GM19455 (cell line): ENCODE data around the gene KSR2.
"Not testable (repeated sequence)": the region's sequence is repeated elsewhere in the genome, so short reads cannot be mapped to it uniquely, and the experiment has no call there.

Source experiments
- ATAC-seq: cut with Tn5 transposase; IDR thresholded peaks from one replicate; pipeline ENCODE4 v1.9.1; 2021; ENCODE audit not compliant: unreplicated experiment

Gene KSR2

DNA sequence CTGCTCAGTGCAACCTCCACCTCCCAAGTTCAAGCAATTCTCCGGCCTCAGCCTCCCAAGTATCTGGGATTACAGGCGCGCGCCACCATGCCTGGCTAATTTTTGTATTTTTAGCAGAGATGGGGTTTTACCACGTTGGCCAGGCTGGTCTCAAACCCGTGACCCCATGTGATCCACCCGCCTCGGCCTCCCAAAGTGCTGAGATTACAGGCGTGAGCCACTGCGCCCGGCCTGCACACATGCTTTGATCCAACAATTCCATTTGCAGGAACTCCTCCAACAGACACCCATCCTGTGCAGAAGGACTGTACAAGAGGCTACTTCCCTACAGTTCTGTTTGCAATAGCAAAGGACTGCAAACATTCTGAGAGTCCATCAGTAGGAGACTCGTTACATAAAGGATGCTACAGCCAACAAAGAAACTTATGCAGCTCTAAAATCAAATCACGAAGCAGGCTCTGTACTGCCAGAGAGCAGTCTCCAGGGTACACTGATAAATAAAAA is 108.0 kb downstream of the KSR2 start:
- ATAC-seq, result not testable (repeated sequence)

DNA sequence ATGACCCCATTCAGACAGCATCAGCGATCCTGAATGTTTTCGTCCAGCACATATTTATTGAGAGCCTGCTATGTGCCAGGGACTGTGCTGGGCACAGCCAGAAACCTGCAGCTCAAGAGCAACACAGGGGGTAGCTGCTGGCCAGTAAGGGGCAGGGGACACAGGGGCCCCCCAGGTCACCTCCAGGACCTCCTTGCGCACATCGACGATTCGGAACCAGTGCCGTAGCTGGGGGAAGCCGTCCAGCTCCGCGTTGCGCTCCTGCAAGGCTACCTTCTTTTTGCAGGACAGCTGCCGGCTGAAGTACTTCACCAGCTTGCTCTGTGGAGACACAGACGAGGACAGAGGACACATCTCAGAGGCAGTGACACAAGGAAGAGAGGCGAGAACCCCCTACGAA is 108.7 kb downstream of the KSR2 start:
- no peak for ATAC-seq

DNA sequence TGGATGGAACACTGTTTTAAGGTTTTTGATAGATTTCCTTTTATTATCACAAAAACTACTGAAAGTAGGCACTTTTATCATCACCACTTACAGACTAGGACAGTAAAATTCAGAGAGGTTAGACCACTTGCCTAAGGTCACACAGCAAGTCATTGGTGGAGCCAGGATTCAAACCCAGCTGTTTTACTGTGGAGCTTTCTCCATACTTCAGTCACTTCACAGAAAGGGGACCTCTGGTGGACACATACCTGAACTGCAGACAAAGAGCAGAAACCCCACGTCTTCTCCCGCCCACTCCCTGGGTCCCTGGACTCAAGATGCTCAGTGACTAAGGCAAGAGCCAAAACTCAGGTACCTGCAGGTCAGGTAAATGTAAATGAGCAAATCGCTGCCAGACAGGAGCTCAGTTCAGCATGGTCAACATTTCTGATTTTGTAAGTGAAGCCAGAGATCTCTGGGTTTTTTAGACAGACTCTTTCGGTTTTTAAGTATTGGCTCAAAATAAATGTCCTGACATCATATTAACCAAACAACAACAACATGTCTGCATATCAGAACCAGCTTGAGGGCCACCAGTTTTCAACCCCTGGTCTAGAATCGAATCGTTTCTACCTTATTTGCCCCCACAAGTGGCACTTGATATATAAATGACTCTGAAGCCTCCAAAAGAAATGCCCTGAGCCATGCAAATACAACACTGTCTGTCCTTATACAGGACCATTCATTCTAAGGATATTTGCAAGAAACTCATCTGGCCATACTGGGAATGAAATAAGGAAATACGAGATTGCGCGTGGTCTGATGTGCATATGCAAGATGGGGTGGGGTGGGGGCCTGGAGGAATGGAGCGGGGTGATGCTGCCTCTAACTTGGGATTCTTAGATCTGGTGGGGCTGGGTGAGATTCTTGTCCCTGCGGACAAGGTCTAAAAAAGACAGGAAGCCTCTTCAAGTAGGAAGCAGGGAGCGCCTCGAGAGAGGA is 110.9 kb downstream of the KSR2 start:
- ATAC-seq, result no peak

DNA sequence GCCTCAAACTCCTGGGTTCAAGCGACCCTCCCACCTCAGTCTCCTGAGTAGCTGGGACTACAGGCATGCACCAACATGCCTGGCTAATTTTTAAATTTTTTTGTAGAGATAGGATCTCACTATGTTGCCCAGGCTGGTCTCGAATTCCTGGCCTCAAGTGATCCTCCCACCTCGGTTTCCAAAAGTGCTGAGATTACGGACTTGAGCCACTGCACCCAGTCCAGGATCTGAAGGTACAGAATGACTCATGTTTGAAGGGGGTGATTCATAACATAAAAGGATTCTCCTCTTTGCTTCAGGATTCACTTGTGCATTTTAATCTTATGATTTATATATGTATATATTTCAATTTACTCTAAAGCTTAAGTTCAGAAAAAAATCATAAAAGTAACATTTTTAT is 111.7 kb downstream of the KSR2 start:
- not testable (repeated sequence) for ATAC-seq

GRCh38 chr12:117855165-117855564 is 113.6 kb downstream of the KSR2 start:
- no peak for ATAC-seq

- no peak for ATAC-seq
Observed at GRCh38 chr12:117854339-117855012, 114.3 kb downstream of the KSR2 start.

GRCh38 chr12:117853600-117853999 is 115.2 kb downstream of the KSR2 start:
- no peak for ATAC-seq

- peak; percentile 52 for ATAC-seq
Observed at GRCh38 chr12:117850048-117850447, 118.7 kb downstream of the KSR2 start.

- no peak for ATAC-seq
Observed at GRCh38 chr12:117847371-117847770, 121.4 kb downstream of the KSR2 start.

DNA sequence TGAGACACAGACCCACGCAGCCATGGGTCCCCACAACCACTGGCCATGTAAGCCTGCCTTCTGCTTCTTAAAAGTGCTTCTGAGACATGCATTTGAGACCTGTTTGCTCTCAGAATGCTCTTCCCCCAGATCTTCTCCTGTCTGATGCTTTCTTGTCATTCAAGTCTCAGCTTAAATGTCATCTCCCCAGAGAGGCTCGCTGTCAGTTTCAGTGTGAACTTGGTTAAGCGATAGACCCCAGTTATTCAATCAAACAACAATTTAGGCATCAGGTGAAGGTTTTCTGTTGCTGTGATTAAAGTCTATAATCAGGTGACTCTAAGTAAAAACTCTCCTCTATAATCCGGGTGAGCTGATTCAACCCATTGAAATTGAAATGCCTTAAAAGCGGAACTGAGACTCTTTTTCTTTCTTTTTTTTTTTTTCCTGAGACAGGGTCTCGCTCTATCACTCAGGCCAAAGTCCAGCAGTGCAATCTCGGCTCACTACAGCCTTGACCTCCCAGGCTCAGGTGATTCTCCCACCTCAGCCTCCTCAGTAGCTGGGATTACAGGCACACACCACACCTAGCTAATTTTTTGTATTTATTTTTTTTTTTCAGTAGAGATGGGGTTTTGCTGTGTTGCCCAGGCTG is 123.4 kb downstream of the KSR2 start:
- ATAC-seq, result no peak

- ATAC-seq, result no peak
Observed at GRCh38 chr12:117844114-117844830, 124.5 kb downstream of the KSR2 start.

GRCh38 chr12:117842630-117843029 is 126.2 kb downstream of the KSR2 start:
- ATAC-seq, result no peak

DNA sequence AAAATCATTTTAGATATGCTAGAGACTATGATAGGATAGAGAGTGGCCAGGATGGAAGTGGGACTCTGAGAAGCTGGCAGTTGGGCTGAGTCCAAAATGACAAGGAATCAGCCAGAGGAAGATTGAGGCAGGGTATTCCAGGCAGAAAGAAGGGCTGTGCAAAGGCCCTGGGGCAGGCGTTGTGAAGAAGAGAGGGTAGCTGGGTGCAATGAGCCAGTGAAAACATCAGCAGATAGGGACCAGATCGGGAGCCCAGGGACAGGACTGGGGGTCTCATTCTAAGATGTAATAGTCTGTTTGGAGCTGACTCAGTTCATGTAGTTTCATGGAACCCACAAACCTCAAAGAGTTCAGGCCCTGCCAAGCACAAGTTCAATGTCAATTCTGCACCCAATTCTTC is 126.6 kb downstream of the KSR2 start:
- ATAC-seq, result no peak

DNA sequence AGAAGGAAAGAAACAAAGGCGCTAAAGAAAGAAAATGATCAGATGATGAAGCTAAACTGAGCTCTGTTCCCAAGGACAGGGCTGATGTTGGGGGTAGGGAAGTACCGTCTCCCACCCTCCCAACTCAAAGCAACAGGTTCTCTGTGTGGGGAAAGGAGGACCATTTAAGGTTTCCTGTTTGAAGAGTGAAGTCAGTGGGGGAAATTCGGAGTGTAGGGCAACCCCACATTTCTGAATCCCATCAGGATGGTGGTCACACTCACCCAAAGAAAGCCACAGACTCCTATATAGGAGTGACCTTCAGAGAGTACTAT is 131.1 kb downstream of the KSR2 start:
- no peak for ATAC-seq

DNA sequence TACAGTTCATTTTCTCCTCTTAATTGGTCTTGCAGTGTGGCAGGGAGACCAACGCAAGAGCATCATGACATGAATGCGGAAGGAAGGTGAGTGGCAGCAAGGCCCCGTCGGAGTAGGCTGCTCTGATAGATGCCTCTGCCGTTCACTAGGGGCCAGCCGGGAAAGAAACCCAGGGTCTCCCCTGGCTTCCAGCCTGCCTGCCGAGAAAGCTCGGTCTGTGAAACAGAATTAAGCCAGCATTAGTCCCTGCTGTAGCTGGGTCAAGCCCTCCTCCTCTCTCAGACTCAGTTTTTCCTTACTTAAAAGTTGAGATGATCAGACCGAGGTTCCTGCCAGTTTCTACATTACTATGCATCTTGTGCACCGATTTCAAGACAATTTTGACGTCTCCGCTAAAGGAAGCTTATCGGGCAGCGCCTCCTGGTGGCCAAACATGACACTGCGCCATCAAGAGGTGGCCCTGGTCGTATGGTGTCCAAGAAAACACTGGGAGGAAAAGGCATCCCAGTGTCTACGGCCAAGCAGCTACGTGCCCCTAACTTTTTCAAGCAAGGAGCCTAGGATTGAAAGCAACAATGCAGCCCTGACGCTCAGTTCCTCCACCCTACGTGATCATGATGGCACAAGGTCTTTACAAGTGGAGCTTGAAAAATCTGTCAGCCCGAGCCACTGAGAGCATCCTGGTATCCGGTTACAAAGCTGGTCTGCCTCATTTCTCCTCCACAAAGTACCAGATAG is 131.6 kb downstream of the KSR2 start:
- peak; percentile 53 for ATAC-seq

- no peak for ATAC-seq
Observed at GRCh38 chr12:117836476-117836875, 132.3 kb downstream of the KSR2 start.

GRCh38 chr12:117835156-117835555 is 133.6 kb downstream of the KSR2 start:
- no peak for ATAC-seq

DNA sequence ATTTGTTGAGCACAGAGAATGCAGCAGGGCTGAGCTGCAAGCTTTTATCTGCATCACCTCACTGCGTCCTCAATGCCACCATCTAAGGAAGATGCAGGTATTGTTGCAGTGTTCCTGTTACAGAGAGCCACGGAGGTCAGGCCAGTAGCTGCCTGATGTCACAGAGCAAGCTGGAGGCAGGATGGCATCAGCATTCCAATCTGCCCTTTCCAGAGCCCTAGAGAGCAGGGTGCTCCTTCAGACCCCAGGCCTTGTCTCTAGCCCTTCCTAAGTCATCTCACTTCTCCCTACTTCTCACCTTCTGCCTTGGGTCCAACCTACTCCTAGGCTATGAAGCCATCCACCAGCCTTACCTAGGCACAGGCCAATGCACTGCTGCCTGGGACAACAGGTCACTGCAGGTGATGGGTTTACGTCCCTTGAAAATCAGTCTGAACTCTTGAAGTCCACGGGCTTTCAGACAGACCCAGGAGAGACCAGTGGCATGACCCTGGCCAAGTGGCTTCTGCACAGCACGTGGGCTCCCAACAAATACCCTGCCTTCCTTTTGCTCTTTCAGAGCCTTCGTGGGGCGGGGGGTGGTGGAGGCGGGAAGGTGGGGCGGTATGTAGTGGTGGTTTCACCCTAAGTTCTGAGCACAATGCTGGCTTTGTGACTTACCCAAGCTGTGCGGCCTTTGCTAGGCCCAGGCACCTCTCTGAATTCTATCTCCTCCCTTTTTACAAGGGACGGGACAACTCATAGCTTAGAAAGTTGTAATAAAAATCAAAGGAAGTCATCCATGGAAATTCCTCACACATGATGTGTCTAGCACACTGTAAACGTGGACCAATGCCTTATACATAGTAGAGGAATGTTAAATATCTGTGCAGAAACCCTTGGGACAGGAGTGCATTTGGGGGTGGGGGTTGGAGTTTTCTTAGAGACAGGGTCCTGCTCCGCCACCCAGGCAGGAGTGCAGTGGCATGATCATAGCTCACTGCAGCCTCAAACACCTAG is 136.0 kb downstream of the KSR2 start:
- ATAC-seq, result no peak

DNA sequence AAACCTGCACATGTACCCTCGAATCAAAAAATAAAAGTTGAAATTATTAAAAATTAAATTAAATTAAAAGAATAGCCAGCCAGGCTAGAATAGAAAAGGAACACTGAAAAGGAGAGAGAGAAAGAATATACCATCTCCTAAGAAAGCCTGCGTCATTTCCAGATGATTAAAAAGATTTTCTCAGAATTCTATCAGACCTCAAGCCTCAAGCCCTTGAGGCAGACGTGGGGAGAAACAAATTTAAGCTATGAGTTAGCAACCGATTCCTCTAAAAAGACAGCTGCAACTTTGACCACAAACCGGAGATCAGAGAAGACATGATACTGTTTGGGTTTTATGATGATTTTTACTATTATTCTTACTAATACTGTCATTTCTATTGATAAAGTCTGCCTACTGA is 138.3 kb downstream of the KSR2 start:
- no peak for ATAC-seq
